ENCODE measurements around the gene FAM83C. TPM values are rescaled to one million over a fixed set of nuclear protein-coding genes. Genes with fewer than 3 reads are reported as not detected.

Gene FAM83C
- total RNA-seq, 1 experiment from 2014 or later, result not detected

- peaks cover 30% of the 10 kb centered on the region for H3K27me3 Mint-ChIP-seq (ENCODE audit: unreplicated experiment)
- H3K36me3 Mint-ChIP-seq (ENCODE audit: insufficient read depth, unreplicated experiment), result peaks cover 8% of the 10 kb centered on the region
- H3K27ac Mint-ChIP-seq (ENCODE audit: unreplicated experiment), result no peak overlapping the region
- peaks cover 5% of the 10 kb centered on the region for H3K4me1 Mint-ChIP-seq (ENCODE audit: low read depth, unreplicated experiment)
- H3K4me3 Mint-ChIP-seq (ENCODE audit: low read depth, unreplicated experiment), result no peak overlapping the region
- no peak for TF ChIP-seq CTCF (IDR thresholded peaks at IDR 0.05; ENCODE audit: unreplicated experiment)
- no TSS peak for BruUV-seq (replicated peaks)
- CTCF ChIA-PET, result interaction anchor here (0.6 to 1.4 kb wide), 2 partner anchors 12 to 163 kb away, joined by 4 to 7 read pairs; no protein-coding TSS in a partner anchor
- no peaks in the 10 kb centered on the region for H3K9me3 Mint-ChIP-seq (ENCODE audit: low read depth, unreplicated experiment)
- DNase-seq, result no peak
- intact Hi-C loops (cut with micrococcal nuclease; ENCODE audit: unreplicated experiment), result no loop called here
Observed at GRCh38 chr20:35290887-35291417, 1.3 kb downstream of the FAM83C start.

GRCh38 chr20:35290186-35290886 is 1.9 kb downstream of the FAM83C start:
- intact Hi-C loops (cut with micrococcal nuclease; ENCODE audit: unreplicated experiment), result no loop called here
- Mint-ChIP-seq H3K4me1 (ENCODE audit: low read depth, unreplicated experiment) (peaks cover 11% of the 10 kb centered on the region), H3K9me3 (ENCODE audit: low read depth, unreplicated experiment) (no peaks in the 10 kb centered on the region), H3K4me3 (ENCODE audit: low read depth, unreplicated experiment) (no peak overlapping the region), H3K36me3 (ENCODE audit: insufficient read depth, unreplicated experiment) (peaks cover 14% of the 10 kb centered on the region), H3K27ac (ENCODE audit: unreplicated experiment) (no peak overlapping the region), H3K27me3 (ENCODE audit: unreplicated experiment) (peaks cover 30% of the 10 kb centered on the region)
- no peak for TF ChIP-seq CTCF (IDR thresholded peaks at IDR 0.05; ENCODE audit: unreplicated experiment)
- no peak for DNase-seq
- CTCF ChIA-PET, result interaction anchor here (0.6 to 1.4 kb wide), 4 partner anchors 12 to 397 kb away, joined by 3 to 8 read pairs (median 4); no protein-coding TSS in a partner anchor
- no TSS peak for BruUV-seq (replicated peaks)

- H3K27ac Mint-ChIP-seq (ENCODE audit: unreplicated experiment), result no peak overlapping the region
- intact Hi-C loops (cut with micrococcal nuclease; ENCODE audit: unreplicated experiment), result no loop called here
- peaks cover 32% of the 10 kb centered on the region for H3K36me3 Mint-ChIP-seq (ENCODE audit: insufficient read depth, unreplicated experiment)
- no peak for DNase-seq
- CTCF ChIA-PET, result interaction anchor here (0.6 kb wide), 4 partner anchors 122 to 1724 kb away, joined by 3 to 6 read pairs (median 4); no protein-coding TSS in a partner anchor
- BruUV-seq (replicated peaks), result no TSS peak
- TF ChIP-seq CTCF (IDR thresholded peaks at IDR 0.05; ENCODE audit: unreplicated experiment), result no peak
- H3K27me3 Mint-ChIP-seq (ENCODE audit: unreplicated experiment), result peaks cover 12% of the 10 kb centered on the region
- H3K9me3 Mint-ChIP-seq (ENCODE audit: low read depth, unreplicated experiment), result no peaks in the 10 kb centered on the region
- no peak overlapping the region for H3K4me3 Mint-ChIP-seq (ENCODE audit: low read depth, unreplicated experiment)
- H3K4me1 Mint-ChIP-seq (ENCODE audit: low read depth, unreplicated experiment), result peaks cover 20% of the 10 kb centered on the region
Observed at GRCh38 chr20:35288325-35289060, 3.7 kb downstream of the FAM83C start.

GRCh38 chr20:35287509-35288324 is 4.5 kb downstream of the FAM83C start:
- no peak for TF ChIP-seq CTCF (IDR thresholded peaks at IDR 0.05; ENCODE audit: unreplicated experiment)
- Mint-ChIP-seq H3K27ac (ENCODE audit: unreplicated experiment) (no peak overlapping the region), H3K4me3 (ENCODE audit: low read depth, unreplicated experiment) (no peak overlapping the region), H3K9me3 (ENCODE audit: low read depth, unreplicated experiment) (no peaks in the 10 kb centered on the region), H3K27me3 (ENCODE audit: unreplicated experiment) (peaks cover 5% of the 10 kb centered on the region), H3K4me1 (ENCODE audit: low read depth, unreplicated experiment) (peaks cover 20% of the 10 kb centered on the region), H3K36me3 (ENCODE audit: insufficient read depth, unreplicated experiment) (peaks cover 40% of the 10 kb centered on the region)
- intact Hi-C loops (cut with micrococcal nuclease; ENCODE audit: unreplicated experiment), result no loop called here
- no TSS peak for BruUV-seq (replicated peaks)
- CTCF ChIA-PET, result interaction anchor here (0.6 kb wide), 2 partner anchors 139 to 1723 kb away, joined by 3 to 4 read pairs; no protein-coding TSS in a partner anchor
- no peak for DNase-seq

Data from Calu3 (cell line).